ENCODE data around the gene C11orf87. TPM values are rescaled to one million over a fixed set of nuclear protein-coding genes. Genes with fewer than 3 reads are reported as not detected.

Gene C11orf87
- 0.04 TPM in 1 of 5 replicates, not detected in the others for total RNA-seq (2022; extraction: Qiagen RNA extraction)

GRCh38 chr11:109421981-109422869 lies at the start of gene C11orf87:
TSS of gene C11orf87 (plus strand) at chr11:109422190. CDS start at chr11:109423634, 1,444 bp downstream.

